Heart left ventricle (tissue), 13 donors: ENCODE data around the gene CALHM1.

ENCODE experiments used
- CTCF ChIP-seq, 12 donors: fragments of 200-600 bp; sonication (generic) in 4 of 12; IDR thresholded peaks; one replicate each; pipeline versions ENCODE4 v1.5.0 to v1.8.0; 2018 to 2022; ENCODE audit warnings: antibody characterized with exemption in 12 of 12, mild to moderate bottlenecking in 5 of 12
- POLR2A ChIP-seq, 2 donors: fragments of 450-650 bp; IDR thresholded peaks; one replicate each; pipeline ENCODE4 v1.6.1; 2017; ENCODE audit warnings: antibody characterized with exemption in 2 of 2, mild to moderate bottlenecking in 2 of 2, moderate library complexity in 2 of 2
- donor health status: ischemic (EF 13 %, LVEDD 7.1; RV severe dilation, severe dysfunction).
- donor health status: DM: no; HTN: yes; CAD: no.
- donor health status: DM: no; HTN: no; CAD: no.
- donor health status: ischemic (EF 25% LVEDD 6.9; RV normal size, moderate dysfunction).
- donor health status: ischemic (EF 25% LVEDD 5.7; RV mildly dilated, moderate dysfunction).
- donor health status: ischemic (EF 35%, LVEDD 5.7; RV mildly dilated, moderate dysfunction).
- donor health status: nonischemic (EF 11% LVEDD 7.7; RV severe dilation, severe dysfunction).
- donor health status: DM: yes; HTN: yes; CAD: no.
- donor health status: PGD.
- donor health status: ischemic (EF 29% LVEDD 5.4; RV normal size, mild dysfunction).
- donor health status: nonischemic (EF 23%, LVEDD 6.1; RV moderate dilation, normal function).

DNA sequence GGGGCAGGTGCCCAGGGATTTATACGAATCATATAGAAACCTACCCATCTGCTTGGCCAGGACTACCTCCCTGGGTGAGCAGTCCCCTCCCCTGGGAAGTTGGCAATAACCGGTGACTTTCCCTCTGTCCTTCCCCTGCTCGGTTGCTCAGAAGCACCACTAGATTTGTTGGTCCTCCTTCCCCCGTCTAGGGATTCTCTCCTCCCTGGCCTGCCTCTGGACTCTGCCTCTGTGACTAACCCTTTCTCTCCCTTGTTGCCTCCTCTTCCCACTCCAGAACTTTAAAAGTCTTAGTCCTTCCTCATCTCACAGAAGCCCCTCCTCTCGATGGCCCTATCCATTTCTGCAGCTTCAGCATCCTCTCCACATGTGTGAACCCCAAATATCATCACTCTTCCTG lies 10.5 kb upstream of the CALHM1 start:
- TF ChIP-seq POLR2A (IDR thresholded peaks at IDR 0.05) (no peak), CTCF (IDR thresholded peaks at IDR 0.05) (no peak)
